Measurements from ENCODE around the gene CPED1.

Gene CPED1

DNA sequence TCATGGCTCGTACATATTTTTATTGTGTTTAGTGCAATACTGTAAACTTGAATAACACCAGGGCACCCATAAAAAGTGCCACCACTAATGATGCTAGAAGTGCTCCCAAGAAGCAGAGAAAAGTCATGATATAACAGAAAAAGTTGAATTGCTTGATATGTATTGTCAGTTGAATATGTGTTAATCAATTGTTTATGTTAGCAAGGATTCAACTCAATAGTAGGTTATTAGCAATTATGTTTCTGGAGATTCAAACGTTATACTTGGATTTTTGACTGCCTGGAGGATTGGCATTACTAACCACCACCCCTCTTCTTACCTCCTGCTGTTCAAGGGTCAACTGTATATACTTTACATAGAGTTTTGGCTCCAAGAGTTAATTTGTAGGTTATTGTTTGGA is 168.3 kb downstream of the CPED1 start:
- TF ChIP-seq ZFX (IDR thresholded peaks at IDR 0.05; ENCODE audit: borderline replicate concordance): no peak
- TF ChIP-seq, protein P1, sequence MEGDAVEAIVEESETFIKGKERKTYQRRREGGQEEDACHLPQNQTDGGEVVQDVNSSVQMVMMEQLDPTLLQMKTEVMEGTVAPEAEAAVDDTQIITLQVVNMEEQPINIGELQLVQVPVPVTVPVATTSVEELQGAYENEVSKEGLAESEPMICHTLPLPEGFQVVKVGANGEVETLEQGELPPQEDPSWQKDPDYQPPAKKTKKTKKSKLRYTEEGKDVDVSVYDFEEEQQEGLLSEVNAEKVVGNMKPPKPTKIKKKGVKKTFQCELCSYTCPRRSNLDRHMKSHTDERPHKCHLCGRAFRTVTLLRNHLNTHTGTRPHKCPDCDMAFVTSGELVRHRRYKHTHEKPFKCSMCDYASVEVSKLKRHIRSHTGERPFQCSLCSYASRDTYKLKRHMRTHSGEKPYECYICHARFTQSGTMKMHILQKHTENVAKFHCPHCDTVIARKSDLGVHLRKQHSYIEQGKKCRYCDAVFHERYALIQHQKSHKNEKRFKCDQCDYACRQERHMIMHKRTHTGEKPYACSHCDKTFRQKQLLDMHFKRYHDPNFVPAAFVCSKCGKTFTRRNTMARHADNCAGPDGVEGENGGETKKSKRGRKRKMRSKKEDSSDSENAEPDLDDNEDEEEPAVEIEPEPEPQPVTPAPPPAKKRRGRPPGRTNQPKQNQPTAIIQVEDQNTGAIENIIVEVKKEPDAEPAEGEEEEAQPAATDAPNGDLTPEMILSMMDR (IDR thresholded peaks at IDR 0.05): no peak

GRCh38 chr7:121157341-121157751 is 168.8 kb downstream of the CPED1 start:
- no peak overlapping the region for H3K27ac ChIP-seq
- TF ChIP-seq, protein P1 (IDR thresholded peaks at IDR 0.05): no peak
- no peak for TF ChIP-seq ZFX (IDR thresholded peaks at IDR 0.05; ENCODE audit: borderline replicate concordance)

More for the DNA sequence above, 168.3 kb downstream of the CPED1 start:
- H3K27ac ChIP-seq: no peak overlapping the region

- TF ChIP-seq, protein P1 (IDR thresholded peaks at IDR 0.05): no peak
- TF ChIP-seq ZFX (IDR thresholded peaks at IDR 0.05; ENCODE audit: borderline replicate concordance): no peak
- no peak overlapping the region for H3K27ac ChIP-seq
Observed at GRCh38 chr7:121157885-121158590, 169.5 kb downstream of the CPED1 start.

GRCh38 chr7:121158665-121159064 is 170.2 kb downstream of the CPED1 start:
- TF ChIP-seq, protein P1 (IDR thresholded peaks at IDR 0.05): no peak
- no peak overlapping the region for H3K27ac ChIP-seq

- TF ChIP-seq, protein P1 (IDR thresholded peaks at IDR 0.05): no peak
- TF ChIP-seq ZFX (IDR thresholded peaks at IDR 0.05; ENCODE audit: borderline replicate concordance): no peak
- H3K27ac ChIP-seq: no peak overlapping the region
Observed at GRCh38 chr7:121159553-121159952, 171.0 kb downstream of the CPED1 start.

DNA sequence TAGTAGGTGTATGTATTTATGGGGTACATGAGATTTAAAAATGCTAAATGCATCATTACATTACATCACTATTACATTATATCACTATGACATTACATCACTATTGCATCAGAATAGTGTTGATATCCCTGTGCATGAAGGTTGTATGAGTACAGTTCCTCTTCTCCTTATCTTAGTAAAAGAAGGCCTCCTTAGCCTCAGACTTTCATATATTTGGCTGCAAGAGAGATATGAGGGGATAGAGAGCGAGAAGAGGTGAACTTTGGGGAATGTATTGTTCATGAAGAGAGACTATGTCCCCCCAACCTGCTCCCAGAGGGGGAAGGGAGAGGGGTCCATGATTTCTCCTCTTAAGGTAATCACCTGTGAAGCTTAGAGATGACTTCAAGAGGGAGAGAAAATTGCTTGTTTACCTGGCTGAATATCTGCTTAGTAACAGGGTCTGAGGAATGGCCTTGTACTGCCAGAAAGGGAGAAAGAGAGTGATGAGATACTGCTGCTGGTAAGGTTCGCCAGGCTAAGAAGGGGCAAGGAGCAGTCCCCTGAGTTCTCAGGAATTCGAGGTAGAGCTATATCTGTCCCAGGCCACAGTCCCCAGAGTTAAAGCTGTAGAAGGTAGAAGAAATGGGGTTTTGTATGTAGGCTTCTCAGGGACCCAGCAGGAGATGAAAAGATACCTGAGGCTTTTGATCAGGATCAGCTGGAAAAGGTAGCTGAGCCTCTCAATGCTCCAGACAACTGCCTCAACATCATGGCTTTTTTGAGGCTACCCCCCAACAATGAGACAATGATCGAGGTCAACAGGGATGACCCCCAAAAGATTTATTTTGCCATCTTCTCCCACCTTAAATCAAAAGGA is 171.9 kb downstream of the CPED1 start:
- TF ChIP-seq, protein P1 (IDR thresholded peaks at IDR 0.05): no peak
- TF ChIP-seq ZFX (IDR thresholded peaks at IDR 0.05; ENCODE audit: borderline replicate concordance): no peak
- H3K27ac ChIP-seq: no peak overlapping the region

DNA sequence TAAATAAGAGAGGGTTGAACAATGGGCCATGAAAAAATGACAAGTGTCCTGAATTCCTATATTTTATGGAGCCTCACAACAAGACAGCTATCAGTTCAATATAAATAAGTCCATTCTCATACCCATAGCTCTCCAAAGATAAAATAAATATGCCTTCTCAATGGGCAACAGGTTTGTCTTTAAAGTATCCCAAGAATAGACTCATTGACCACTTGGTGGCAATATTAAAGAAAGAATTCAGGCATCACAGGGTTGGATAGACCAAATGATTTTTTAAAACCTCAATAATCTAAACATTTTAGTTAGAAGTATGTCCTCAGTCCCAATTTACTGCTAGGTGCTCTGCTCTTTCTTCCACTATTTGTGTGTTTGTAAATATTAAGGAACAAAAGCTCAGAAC is 175.2 kb downstream of the CPED1 start:
- no peak overlapping the region for H3K27ac ChIP-seq
- TF ChIP-seq ZFX (IDR thresholded peaks at IDR 0.05; ENCODE audit: borderline replicate concordance): no peak
- TF ChIP-seq, protein P1 (IDR thresholded peaks at IDR 0.05): no peak

All from 22Rv1 (cell line).